AG04449 (cell line): ENCODE results near the gene PRDM16.

ENCODE experiments used
- CTCF ChIA-PET: fragments of 350-600 bp; formaldehyde crosslinking; extraction: SDS; loops from one replicate; lab custom pipeline; 2021; ENCODE audit warnings: antibody characterized with exemption; lab: Yijun Ruan, JAX
- POLR2A ChIA-PET: fragments of 400-600, 350-600 bp; formaldehyde crosslinking; extraction: SDS; loops from one replicate; lab custom pipeline; 2020; ENCODE audit warnings: antibody characterized with exemption, inconsistent platforms; lab: Yijun Ruan, JAX
- DNase-seq: peaks from one replicate; pipeline ENCODE4 v3.0.0-alpha.2; 2010; ENCODE audit warnings: low read depth, low spot score
- H3K4me3 ChIP-seq: 2 replicates; pipeline ENCODE4 v1.5.1; 2011; ENCODE audit warnings: low read depth, mild to moderate bottlenecking, control low read depth, low read length
- TF ChIP-seq, protein P1 (sequence below): IDR thresholded peaks from one replicate; pipeline ENCODE4 v1.5.1; 2011; ENCODE audit warnings: mild to moderate bottlenecking, moderate library complexity, low read length, control low read depth, inconsistent platforms; ENCODE audit not compliant: insufficient read depth; ENCODE audit errors: missing control alignments

The PRDM16 gene

DNA sequence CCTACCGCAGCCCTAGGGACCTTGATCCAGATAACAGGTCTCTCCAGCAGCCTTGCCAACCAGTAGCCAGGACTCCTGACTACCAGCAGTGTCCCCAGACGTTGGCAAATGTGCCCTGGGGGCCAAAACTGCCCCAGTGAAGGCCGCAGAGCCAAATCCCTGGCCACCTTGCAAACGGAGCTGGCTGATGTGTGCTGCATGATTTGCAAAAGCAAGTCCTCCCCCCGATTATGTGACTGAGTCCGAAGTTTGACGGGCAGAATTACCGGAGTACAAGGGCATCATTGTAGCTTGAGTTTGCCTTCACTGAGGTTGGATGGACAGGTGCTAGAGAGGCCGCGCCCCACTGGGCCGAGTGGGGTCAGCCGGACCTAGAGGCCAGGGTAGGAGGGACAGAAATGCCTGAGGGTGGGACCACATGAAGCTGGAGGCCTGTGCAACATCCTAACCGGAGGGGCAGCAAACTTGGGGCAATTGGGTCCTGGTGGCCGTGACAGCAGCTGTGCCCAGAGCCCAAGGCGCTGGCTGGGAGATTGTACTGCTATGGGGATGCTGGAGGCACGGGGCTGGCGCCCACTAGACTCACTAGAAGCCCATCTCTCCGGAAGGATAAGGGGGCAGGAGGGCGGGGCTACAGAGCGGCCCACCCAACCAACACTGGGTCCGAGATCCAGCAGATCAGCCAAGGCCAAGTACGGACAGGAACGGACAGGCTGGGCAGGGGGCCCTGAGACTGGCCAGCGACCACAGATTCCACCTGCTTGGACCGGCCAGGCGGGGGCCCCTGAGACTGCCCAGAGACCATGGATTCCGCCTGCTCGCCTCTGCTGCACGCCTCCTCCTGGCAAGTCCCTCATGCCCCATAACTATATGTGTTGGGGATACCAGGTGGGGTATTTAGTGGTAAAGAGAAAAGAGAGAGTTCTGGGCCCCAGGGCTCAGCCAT, 388.2 kb downstream of the PRDM16 start:
- no peak for DNase-seq
- TF ChIP-seq, protein P1, sequence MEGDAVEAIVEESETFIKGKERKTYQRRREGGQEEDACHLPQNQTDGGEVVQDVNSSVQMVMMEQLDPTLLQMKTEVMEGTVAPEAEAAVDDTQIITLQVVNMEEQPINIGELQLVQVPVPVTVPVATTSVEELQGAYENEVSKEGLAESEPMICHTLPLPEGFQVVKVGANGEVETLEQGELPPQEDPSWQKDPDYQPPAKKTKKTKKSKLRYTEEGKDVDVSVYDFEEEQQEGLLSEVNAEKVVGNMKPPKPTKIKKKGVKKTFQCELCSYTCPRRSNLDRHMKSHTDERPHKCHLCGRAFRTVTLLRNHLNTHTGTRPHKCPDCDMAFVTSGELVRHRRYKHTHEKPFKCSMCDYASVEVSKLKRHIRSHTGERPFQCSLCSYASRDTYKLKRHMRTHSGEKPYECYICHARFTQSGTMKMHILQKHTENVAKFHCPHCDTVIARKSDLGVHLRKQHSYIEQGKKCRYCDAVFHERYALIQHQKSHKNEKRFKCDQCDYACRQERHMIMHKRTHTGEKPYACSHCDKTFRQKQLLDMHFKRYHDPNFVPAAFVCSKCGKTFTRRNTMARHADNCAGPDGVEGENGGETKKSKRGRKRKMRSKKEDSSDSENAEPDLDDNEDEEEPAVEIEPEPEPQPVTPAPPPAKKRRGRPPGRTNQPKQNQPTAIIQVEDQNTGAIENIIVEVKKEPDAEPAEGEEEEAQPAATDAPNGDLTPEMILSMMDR, result no peak
- no peak overlapping the region for H3K4me3 ChIP-seq
- ChIA-PET POLR2A (interaction anchor here (0.7 kb wide), 1 partner anchor 916 kb away, joined by 3 read pairs; no protein-coding TSS in a partner anchor), CTCF (interaction anchor here (1.3 to 3.1 kb wide), 2 partner anchors 15 to 162 kb away, joined by 4 to 16 read pairs; no protein-coding TSS in a partner anchor)

DNA sequence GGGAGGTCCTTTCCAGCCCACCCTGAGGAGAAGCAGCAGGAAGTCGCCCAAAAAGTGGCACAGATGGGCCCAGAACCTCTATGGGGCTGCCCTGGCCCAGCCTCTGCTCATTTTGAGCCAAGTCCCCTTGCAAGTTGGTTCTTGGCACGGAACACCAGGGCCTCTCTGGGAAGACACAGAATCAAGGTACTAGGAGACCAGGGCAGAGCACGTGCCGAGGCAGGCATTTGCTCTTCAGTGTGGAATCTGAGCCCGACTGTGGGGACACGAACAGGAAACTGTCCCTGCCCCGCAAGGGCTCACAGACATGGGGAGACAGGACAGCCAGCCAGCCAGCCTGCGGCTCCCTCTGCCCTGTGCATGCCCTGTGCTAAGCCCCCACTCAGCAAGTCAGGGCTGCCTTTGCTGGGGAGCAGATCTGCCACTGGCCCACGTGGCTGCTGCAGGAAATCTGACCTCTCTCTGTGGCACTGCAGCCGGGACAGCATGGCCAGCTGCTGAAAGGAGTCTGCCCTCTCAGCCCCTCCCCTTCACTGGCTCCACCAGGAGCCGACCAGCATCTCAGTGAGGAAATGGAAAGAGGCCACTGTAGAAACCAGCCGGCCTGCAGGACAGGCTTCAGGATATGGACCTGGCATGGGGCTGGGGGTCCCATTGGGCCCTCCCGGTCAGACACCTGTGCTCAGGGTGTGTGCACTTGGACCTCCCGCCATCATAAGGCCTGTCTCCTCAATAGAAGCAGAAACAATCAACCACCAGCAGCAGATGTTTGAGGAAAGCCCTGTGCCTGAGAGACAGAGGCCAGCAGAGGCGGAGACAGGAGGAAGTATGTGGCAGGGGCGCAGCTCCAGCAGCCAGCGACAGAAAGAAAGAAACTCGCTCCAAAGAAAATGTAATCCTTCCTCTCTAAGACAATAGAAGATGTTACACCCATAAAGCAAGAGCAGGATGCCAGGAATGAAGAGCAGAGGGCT, 389.2 kb downstream of the PRDM16 start:
- DNase-seq, result no peak
- TF ChIP-seq, protein P1, result no peak
- H3K4me3 ChIP-seq, result no peak overlapping the region

DNA sequence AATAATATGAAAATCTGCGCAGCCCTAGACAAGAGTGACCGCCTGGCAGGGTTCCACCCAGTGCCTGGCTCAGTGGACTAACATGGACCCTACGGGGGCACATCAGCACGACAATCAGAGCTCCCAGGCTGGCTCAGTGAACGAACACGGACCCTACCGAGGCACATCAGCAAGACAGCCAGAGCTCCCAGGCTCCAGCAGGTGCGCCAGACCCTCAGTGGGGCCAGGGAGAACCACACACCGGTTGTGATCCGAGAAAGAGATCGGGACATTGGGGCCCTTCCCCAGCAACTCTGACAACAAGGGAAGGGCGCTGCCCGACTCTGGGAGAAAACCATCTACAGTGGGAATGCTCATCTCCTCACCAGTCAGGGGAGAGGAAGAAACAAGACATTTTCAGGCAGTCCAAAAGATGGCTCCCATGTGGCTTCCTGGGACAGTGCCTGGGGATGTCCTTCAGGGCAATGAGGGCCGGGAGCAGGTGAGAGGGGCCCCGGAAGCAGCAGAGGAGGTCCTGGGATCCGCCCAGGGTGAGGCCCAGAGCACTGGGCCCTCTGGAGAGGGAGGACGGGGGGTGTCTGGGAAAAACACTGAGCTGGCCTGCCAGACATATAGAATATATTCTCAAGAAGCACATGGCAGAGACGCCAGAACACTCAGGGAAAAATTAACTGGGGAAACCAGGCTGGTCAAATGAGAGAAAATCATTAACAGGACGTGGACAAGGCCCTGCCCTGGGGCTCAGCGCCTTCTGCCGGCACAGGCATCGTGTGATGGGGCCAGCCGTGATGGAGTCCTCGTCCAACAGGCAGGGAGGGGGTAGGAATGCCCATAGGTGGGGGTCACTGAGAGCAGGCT, 390.3 kb downstream of the PRDM16 start:
- POLR2A ChIA-PET, result no interaction called here
- DNase-seq, result no peak
- CTCF ChIA-PET, result interaction anchor here (0.9 to 1.6 kb wide), 4 partner anchors 9 to 25 kb away, joined by 3 to 5 read pairs (median 4); no protein-coding TSS in a partner anchor
- H3K4me3 ChIP-seq, result no peak overlapping the region
- TF ChIP-seq, protein P1, result no peak

More for the DNA sequence above, 389.2 kb downstream of the PRDM16 start:
- ChIA-PET CTCF (interaction anchor here (1.0 to 1.6 kb wide), 3 partner anchors 8 to 26 kb away, joined by 4 to 5 read pairs (median 4); no protein-coding TSS in a partner anchor), POLR2A (no interaction called here)

DNA sequence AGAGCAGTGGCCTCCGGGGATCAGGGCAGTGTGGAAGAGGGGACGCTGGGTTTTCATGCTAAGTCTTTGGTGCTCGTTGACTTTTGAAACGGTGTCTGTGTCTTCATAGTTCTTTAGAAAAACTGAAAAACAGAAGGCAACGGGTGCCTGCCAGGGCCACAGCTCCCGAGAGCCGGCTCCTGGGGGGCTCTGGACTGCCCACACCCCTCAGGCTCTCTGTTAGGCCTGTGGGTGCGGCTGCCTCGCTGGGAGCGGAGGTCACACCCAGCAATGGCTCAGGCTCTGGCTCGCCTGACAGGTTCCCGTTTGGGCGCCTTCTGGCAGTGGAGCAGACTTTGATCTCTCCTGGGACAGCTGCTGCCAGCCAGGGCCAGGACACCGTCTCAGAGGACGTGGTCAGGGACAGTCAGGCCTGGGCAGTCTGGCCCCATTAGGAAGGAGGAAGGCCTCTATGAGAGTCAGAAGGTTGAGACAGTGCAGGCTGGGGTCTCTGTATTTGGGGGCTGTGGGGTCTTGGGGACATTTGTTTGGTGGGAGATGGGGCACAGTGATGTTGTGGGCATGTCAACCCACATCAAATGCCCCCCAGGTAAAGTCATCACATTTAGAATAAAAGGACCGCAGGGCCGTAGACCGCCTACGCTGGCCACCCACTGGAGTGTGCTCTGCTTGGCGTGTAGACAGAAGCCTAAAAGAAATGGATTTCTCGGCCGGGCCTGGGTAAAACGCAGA, 391.1 kb downstream of the PRDM16 start:
- DNase-seq, result no peak
- no peak overlapping the region for H3K4me3 ChIP-seq
- ChIA-PET CTCF (interaction anchor here (0.9 to 1.6 kb wide), 3 partner anchors 11 to 24 kb away, joined by 3 to 5 read pairs (median 4); no protein-coding TSS in a partner anchor), POLR2A (no interaction called here)
- TF ChIP-seq, protein P1, result no peak

DNA sequence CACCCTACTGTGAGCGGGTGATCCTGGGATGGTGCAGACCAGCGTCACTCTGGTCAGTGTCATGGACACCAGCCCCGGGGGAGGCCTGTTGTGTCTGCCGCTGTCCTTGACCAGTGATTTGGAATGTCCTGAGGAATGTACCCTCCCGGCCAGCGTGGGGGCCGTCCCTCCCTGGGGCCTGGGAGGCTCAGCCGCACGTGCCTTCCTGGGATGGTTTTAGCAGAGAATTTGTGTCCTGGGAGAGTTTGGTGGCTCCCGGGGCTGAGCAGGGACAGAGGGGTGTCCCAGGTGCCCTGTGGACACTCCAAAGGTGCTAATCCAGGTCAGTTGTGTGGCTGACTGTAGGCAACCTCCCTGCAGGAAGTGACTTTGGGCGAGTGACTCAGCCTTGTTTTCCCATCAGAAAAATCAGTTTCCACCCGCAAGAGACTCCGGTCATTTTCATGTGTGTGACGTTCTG, 391.7 kb downstream of the PRDM16 start:
- ChIA-PET CTCF (interaction anchor here (1.0 to 4.3 kb wide), 2 partner anchors 8 to 25 kb away, joined by 3 to 37 read pairs; no protein-coding TSS in a partner anchor), POLR2A (no interaction called here)
- TF ChIP-seq, protein P1, result no peak
- H3K4me3 ChIP-seq, result no peak overlapping the region
- DNase-seq, result no peak
